Activated naive CD8-positive, alpha-beta T cell (primary cell): ENCODE results near the gene SMARCD1.
"Not testable (repeated sequence)": the region's sequence is repeated elsewhere in the genome, so short reads cannot be mapped to it uniquely, and the experiment has no call there.

Source experiments
- H3K27ac Mint-ChIP-seq: one replicate; pipeline ENCODE4 v1.8.0; 2021; ENCODE audit warnings: mixed read lengths
- H3K27me3 Mint-ChIP-seq: one replicate; pipeline ENCODE4 v1.8.0; 2021; ENCODE audit warnings: mixed read lengths
- H3K36me3 Mint-ChIP-seq: one replicate; pipeline ENCODE4 v1.8.0; 2021; ENCODE audit warnings: mixed read lengths
- H3K4me1 Mint-ChIP-seq: one replicate; pipeline ENCODE4 v1.8.0; 2021; ENCODE audit warnings: low read depth, mixed read lengths
- H3K4me3 Mint-ChIP-seq: one replicate; pipeline ENCODE4 v1.8.0; 2021; ENCODE audit warnings: mild to moderate bottlenecking, mixed read lengths
- H3K9me3 Mint-ChIP-seq: one replicate; pipeline ENCODE4 v1.8.0; 2021; ENCODE audit warnings: low read depth, mixed read lengths

SMARCD1 gene

GRCh38 chr12:50081096-50081808 is 3.9 kb upstream of the SMARCD1 start:
- no peaks in the 10 kb centered on the region for H3K27me3 Mint-ChIP-seq
- no peak overlapping the region for H3K4me3 Mint-ChIP-seq

GRCh38 chr12:50082644-50083043 is 2.5 kb upstream of the SMARCD1 start:
- peak overlapping the region; percentile 10 for H3K27ac Mint-ChIP-seq
- H3K4me1 Mint-ChIP-seq: peaks cover 26% of the 10 kb centered on the region
- peaks cover 3% of the 10 kb centered on the region for H3K36me3 Mint-ChIP-seq
- H3K4me3 Mint-ChIP-seq: peak overlapping the region; percentile 54
- no peaks in the 10 kb centered on the region for H3K9me3 Mint-ChIP-seq
- H3K27me3 Mint-ChIP-seq: no peaks in the 10 kb centered on the region

More at GRCh38 chr12:50081096-50081808, 3.9 kb upstream of the SMARCD1 start:
- H3K27ac Mint-ChIP-seq: no peak overlapping the region
- H3K4me1 Mint-ChIP-seq: peaks cover 15% of the 10 kb centered on the region
- H3K9me3 Mint-ChIP-seq: no peaks in the 10 kb centered on the region
- H3K36me3 Mint-ChIP-seq: no peaks in the 10 kb centered on the region

GRCh38 chr12:50083301-50083700 is 1.8 kb upstream of the SMARCD1 start:
- Mint-ChIP-seq H3K27me3 (no peaks in the 10 kb centered on the region), H3K4me3 (peak overlapping the region; percentile 88), H3K36me3 (peaks cover 3% of the 10 kb centered on the region), H3K4me1 (peaks cover 32% of the 10 kb centered on the region), H3K9me3 (no peaks in the 10 kb centered on the region), H3K27ac (peak overlapping the region; percentile 90)

- not testable (repeated sequence) for H3K27me3 Mint-ChIP-seq, H3K36me3 Mint-ChIP-seq, H3K9me3 Mint-ChIP-seq
- peak overlapping the region; percentile 92 for H3K4me3 Mint-ChIP-seq
- H3K27ac Mint-ChIP-seq: peak overlapping the region; percentile 97
- H3K4me1 Mint-ChIP-seq: peaks cover 37% of the 10 kb centered on the region
These were observed 750 bp upstream of the SMARCD1 start for GRCh38 chr12:50084409-50084774.

- Mint-ChIP-seq H3K4me3 (peak overlapping the region; percentile 92), H3K36me3 (peaks cover 3% of the 10 kb centered on the region), H3K27ac (peak overlapping the region; percentile 84)
These were observed 502 bp downstream of the SMARCD1 start for GRCh38 chr12:50085615-50086072.

GRCh38 chr12:50086148-50086547 is 1.0 kb downstream of the SMARCD1 start:
- H3K9me3 Mint-ChIP-seq: no peaks in the 10 kb centered on the region
- H3K4me1 Mint-ChIP-seq: peaks cover 37% of the 10 kb centered on the region
- H3K36me3 Mint-ChIP-seq: peaks cover 3% of the 10 kb centered on the region
- H3K27ac Mint-ChIP-seq: peak overlapping the region; percentile 84
- no peaks in the 10 kb centered on the region for H3K27me3 Mint-ChIP-seq
- H3K4me3 Mint-ChIP-seq: peak overlapping the region; percentile 92

More at GRCh38 chr12:50085615-50086072, 502 bp downstream of the SMARCD1 start:
- Mint-ChIP-seq H3K27me3 (no peaks in the 10 kb centered on the region), H3K9me3 (no peaks in the 10 kb centered on the region), H3K4me1 (peaks cover 37% of the 10 kb centered on the region)

GRCh38 chr12:50087151-50087550 is 2.0 kb downstream of the SMARCD1 start:
- H3K9me3 Mint-ChIP-seq: no peaks in the 10 kb centered on the region
- no peaks in the 10 kb centered on the region for H3K27me3 Mint-ChIP-seq
- H3K4me3 Mint-ChIP-seq: no peak overlapping the region
- H3K36me3 Mint-ChIP-seq: peaks cover 3% of the 10 kb centered on the region
- peaks cover 37% of the 10 kb centered on the region for H3K4me1 Mint-ChIP-seq
- peak overlapping the region; percentile 58 for H3K27ac Mint-ChIP-seq

- peak overlapping the region; percentile 41 for H3K27ac Mint-ChIP-seq
- no peaks in the 10 kb centered on the region for H3K9me3 Mint-ChIP-seq
- peak overlapping the region; percentile 30 for H3K4me3 Mint-ChIP-seq
- H3K4me1 Mint-ChIP-seq: peaks cover 37% of the 10 kb centered on the region
- peaks cover 3% of the 10 kb centered on the region for H3K36me3 Mint-ChIP-seq
- H3K27me3 Mint-ChIP-seq: no peaks in the 10 kb centered on the region
These were observed 2.9 kb downstream of the SMARCD1 start for GRCh38 chr12:50087995-50088394.

- H3K27ac Mint-ChIP-seq: peak overlapping the region; percentile 24
- peak overlapping the region; percentile 11 for H3K4me3 Mint-ChIP-seq
- H3K36me3 Mint-ChIP-seq: peaks cover 3% of the 10 kb centered on the region
- no peaks in the 10 kb centered on the region for H3K9me3 Mint-ChIP-seq
- peaks cover 32% of the 10 kb centered on the region for H3K4me1 Mint-ChIP-seq
- no peaks in the 10 kb centered on the region for H3K27me3 Mint-ChIP-seq
These were observed 3.6 kb downstream of the SMARCD1 start for GRCh38 chr12:50088577-50089335.

- H3K27ac Mint-ChIP-seq: no peak overlapping the region
- H3K4me1 Mint-ChIP-seq: peaks cover 30% of the 10 kb centered on the region
- H3K9me3 Mint-ChIP-seq: no peaks in the 10 kb centered on the region
- H3K4me3 Mint-ChIP-seq: no peak overlapping the region
- peaks cover 3% of the 10 kb centered on the region for H3K36me3 Mint-ChIP-seq
- H3K27me3 Mint-ChIP-seq: no peaks in the 10 kb centered on the region
These were observed 4.6 kb downstream of the SMARCD1 start for GRCh38 chr12:50089730-50090129.

GRCh38 chr12:50090391-50090790 is 5.2 kb downstream of the SMARCD1 start:
- Mint-ChIP-seq H3K27me3 (no peaks in the 10 kb centered on the region), H3K4me3 (no peak overlapping the region), H3K27ac (no peak overlapping the region), H3K36me3 (peaks cover 3% of the 10 kb centered on the region), H3K4me1 (peaks cover 27% of the 10 kb centered on the region), H3K9me3 (no peaks in the 10 kb centered on the region)

GRCh38 chr12:50097952-50098351 is 12.8 kb downstream of the SMARCD1 start:
- no peak overlapping the region for H3K4me3 Mint-ChIP-seq
- H3K36me3 Mint-ChIP-seq: peaks cover 7% of the 10 kb centered on the region
- no peak overlapping the region for H3K27ac Mint-ChIP-seq
- no peaks in the 10 kb centered on the region for H3K4me1 Mint-ChIP-seq
- H3K27me3 Mint-ChIP-seq: no peaks in the 10 kb centered on the region
- no peaks in the 10 kb centered on the region for H3K9me3 Mint-ChIP-seq

- H3K9me3 Mint-ChIP-seq: no peaks in the 10 kb centered on the region
- H3K4me1 Mint-ChIP-seq: no peaks in the 10 kb centered on the region
- no peak overlapping the region for H3K4me3 Mint-ChIP-seq
- no peaks in the 10 kb centered on the region for H3K27me3 Mint-ChIP-seq
- H3K36me3 Mint-ChIP-seq: peaks cover 7% of the 10 kb centered on the region
- no peak overlapping the region for H3K27ac Mint-ChIP-seq
These were observed 14.3 kb downstream of the SMARCD1 start for GRCh38 chr12:50099302-50100008.

- H3K4me3 Mint-ChIP-seq: no peak overlapping the region
- peaks cover 6% of the 10 kb centered on the region for H3K36me3 Mint-ChIP-seq
- H3K27ac Mint-ChIP-seq: no peak overlapping the region
- H3K9me3 Mint-ChIP-seq: no peaks in the 10 kb centered on the region
- no peaks in the 10 kb centered on the region for H3K4me1 Mint-ChIP-seq
- no peaks in the 10 kb centered on the region for H3K27me3 Mint-ChIP-seq
These were observed 15.4 kb downstream of the SMARCD1 start for GRCh38 chr12:50100561-50100960.

- Mint-ChIP-seq H3K9me3 (no peaks in the 10 kb centered on the region), H3K27me3 (no peaks in the 10 kb centered on the region), H3K4me3 (no peak overlapping the region), H3K36me3 (peaks cover 2% of the 10 kb centered on the region), H3K27ac (no peak overlapping the region), H3K4me1 (no peaks in the 10 kb centered on the region)
These were observed 16.5 kb downstream of the SMARCD1 start for GRCh38 chr12:50101663-50102062.
